OCI-LY1 (cell line): Measurements from ENCODE around the gene CCND2.

Experiments used
- EZH2 ChIP-seq: fragments of 200-600 bp; sonication (generic), shearing (Covaris generic); IDR thresholded peaks from 2 replicates; pipeline ENCODE4 v1.8.0; 2017; ENCODE audit warnings: borderline replicate concordance, mixed run types, mild to moderate bottlenecking, antibody characterized with exemption, low read length, moderate library complexity, mixed read lengths
- TF ChIP-seq, protein P1 (sequence below): fragments of 200-600 bp; sonication (generic), shearing (Covaris generic); IDR thresholded peaks from 2 replicates; pipeline ENCODE4 v1.5.1; 2017; ENCODE audit warnings: mild to moderate bottlenecking, antibody characterized with exemption, low read length, moderate library complexity, mixed read lengths

DNA sequence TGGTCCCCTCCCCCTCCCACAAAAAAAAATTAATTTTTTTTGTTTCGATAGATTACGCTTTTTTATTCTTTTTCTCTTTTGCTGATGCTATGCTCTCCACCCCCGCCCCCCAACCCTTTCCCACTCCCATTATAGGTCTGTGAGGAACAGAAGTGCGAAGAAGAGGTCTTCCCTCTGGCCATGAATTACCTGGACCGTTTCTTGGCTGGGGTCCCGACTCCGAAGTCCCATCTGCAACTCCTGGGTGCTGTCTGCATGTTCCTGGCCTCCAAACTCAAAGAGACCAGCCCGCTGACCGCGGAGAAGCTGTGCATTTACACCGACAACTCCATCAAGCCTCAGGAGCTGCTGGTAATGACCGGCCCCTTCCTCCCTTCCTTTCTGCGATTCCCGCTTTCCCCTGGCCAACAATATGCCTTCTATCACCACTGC is 2.3 kb downstream of the CCND2 start:
- TF ChIP-seq, protein P1, sequence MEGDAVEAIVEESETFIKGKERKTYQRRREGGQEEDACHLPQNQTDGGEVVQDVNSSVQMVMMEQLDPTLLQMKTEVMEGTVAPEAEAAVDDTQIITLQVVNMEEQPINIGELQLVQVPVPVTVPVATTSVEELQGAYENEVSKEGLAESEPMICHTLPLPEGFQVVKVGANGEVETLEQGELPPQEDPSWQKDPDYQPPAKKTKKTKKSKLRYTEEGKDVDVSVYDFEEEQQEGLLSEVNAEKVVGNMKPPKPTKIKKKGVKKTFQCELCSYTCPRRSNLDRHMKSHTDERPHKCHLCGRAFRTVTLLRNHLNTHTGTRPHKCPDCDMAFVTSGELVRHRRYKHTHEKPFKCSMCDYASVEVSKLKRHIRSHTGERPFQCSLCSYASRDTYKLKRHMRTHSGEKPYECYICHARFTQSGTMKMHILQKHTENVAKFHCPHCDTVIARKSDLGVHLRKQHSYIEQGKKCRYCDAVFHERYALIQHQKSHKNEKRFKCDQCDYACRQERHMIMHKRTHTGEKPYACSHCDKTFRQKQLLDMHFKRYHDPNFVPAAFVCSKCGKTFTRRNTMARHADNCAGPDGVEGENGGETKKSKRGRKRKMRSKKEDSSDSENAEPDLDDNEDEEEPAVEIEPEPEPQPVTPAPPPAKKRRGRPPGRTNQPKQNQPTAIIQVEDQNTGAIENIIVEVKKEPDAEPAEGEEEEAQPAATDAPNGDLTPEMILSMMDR: no peak
- no peak for TF ChIP-seq EZH2
